GM21381 (cell line): ENCODE data around the gene NARS2.

Source experiments
- ATAC-seq: cut with Tn5 transposase; IDR thresholded peaks from one replicate; pipeline ENCODE4 v1.9.1; 2021; ENCODE audit warnings: mild to moderate bottlenecking, moderate library complexity; ENCODE audit not compliant: unreplicated experiment

NARS2 gene

DNA sequence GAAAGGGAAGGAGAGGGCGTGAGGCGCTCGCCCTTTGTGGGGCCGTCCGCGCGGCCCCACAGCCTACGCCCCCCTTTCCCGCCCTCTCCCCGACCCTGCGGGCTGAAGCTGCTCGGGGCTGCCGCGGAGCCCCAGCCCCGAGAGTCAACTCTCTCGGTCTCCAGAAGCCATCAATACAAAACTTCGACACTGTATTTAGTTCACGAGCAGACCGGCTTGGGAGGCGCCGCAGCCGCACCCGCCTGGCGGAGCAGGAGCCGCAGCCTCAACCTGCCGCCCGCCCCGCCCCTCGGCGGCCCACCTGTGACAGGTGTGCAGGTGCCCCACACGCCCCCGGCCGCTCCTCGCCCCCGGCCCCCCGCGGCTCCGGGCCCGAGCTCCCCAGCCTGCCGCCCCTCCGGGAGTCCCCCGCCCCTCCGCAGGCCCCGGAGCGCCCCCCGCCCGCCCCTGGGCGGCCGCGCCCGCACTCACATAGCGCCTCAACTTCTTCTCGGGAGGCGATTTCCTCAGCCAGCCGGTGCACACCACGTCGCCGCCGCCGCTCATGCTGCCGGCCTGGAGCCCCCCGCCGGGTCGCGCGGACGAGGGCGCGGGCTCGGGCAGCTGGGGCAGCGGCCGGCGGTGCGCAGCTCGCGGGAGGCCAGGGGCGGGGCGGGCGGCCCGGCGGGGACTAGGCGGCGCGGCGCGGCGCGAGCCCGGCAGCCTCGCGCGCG is 157.3 kb downstream of the NARS2 start, which contains the start of gene GAB2:
TSS of gene GAB2 (minus strand) at position 646 of the 713 bp plus-strand sequence. CDS start at position 546, 100 bp downstream.
- ATAC-seq: peak; percentile 7

GRCh38 chr11:78416285-78417174 is 158.1 kb downstream of the NARS2 start:
- ATAC-seq: peak; percentile 41

- ATAC-seq: no peak
These were observed 159.3 kb downstream of the NARS2 start for GRCh38 chr11:78415338-78415737.

DNA sequence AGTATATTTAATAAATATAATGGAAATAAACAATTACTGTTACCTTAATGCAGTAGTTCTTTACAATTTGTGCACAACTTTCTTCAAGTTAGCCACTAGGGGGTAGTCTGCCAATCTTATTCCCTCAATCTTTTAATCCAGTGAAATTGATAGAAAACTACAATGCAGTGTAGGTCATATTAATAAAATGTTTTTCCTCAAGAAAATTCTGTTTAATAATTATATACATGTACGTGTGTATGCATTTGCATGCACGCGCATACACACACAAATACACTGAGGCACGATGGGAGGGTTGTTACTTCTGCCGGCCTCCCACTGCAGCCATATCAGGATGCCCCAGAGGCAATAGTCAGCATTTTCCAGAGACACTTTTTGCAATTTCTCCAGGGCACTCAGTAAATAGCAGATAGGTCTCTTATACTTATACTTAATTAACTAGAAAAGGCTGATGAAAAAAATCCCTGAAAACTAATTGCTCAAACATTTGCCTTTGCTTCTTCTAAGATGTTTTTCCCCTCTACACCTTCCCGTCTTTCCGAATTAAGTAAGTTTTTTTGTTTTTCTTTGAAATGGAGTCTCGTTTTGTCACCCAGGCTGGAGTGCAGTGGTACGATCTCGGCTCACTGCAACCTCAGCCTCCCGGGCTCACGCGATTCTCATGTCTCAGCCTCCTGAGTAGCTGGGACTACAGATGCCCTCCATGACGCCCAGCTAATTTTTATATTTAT is 160.2 kb downstream of the NARS2 start:
- no peak for ATAC-seq

DNA sequence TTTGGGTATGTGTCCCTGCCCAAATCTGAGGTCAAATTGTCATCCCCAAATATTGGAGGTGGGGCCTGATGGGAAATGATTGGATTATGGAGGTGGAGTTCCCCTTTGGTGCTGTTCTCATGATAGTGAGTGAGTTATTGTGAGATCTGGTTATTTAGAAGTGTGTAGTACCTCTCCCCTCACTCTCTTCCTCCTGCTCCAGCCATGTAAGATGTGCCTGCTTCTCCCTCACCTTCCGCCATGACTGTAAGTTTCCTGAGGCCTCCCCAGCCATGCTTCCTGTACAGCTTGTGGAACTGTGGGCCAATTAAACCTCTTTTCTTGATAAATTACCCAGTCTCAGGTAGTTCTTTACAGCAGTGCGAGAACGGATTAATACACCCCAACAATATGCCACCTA is 166.0 kb downstream of the NARS2 start:
- ATAC-seq: no peak

DNA sequence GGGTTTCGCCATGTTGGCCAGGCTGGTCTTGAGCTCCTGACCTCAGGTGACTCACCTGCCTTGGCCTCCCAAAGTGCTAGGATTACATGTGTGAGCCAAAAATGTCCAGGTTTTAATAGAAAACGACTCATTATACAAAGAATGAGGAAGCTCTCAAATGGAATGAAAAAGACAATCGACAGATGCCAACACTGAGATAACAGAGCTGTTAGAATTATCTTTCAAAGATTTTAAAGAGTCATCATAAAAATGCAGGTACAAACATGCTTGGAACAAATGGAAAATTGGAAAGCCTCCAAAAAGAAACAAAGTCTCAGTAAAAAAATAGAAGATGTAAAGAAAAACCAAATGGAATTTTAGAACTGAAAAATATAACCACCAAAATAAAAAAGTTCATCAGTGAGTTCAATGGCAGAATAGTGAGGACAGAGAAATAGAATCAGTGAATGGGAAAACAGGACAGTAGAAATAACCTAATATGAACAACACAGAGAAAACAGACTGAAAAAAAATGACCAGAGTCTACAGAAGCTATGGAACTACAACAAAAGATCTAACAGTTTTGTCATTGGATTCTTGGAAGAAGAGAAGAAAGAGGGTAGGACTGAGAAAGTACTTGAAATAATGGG is 168.0 kb downstream of the NARS2 start:
- ATAC-seq: no peak

GRCh38 chr11:78405805-78406204 is 168.9 kb downstream of the NARS2 start:
- ATAC-seq: no peak

- ATAC-seq: no peak
These were observed 170.9 kb downstream of the NARS2 start for GRCh38 chr11:78403781-78404180.

DNA sequence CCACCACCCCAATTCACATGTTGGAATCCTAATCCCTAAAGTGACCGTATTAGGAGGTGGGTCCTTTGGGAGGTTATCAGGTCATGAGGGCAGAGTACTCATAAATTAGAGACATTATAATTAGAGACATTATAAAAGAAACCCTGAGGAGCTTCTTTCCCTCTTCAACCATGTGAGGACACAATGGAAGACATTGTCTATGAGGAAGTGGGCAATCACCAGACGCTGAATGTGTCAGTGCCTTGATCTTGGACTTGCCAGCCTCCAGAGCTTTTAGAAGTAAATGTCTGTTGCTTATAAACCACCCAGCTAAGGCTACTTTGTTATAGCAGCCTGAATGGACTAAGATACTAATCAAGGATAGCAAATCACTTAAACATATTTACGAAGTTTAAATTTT is 171.8 kb downstream of the NARS2 start:
- ATAC-seq: no peak

- no peak for ATAC-seq
These were observed 174.0 kb downstream of the NARS2 start for GRCh38 chr11:78400702-78401101.

- ATAC-seq: no peak
These were observed 174.5 kb downstream of the NARS2 start for GRCh38 chr11:78400116-78400515.

DNA sequence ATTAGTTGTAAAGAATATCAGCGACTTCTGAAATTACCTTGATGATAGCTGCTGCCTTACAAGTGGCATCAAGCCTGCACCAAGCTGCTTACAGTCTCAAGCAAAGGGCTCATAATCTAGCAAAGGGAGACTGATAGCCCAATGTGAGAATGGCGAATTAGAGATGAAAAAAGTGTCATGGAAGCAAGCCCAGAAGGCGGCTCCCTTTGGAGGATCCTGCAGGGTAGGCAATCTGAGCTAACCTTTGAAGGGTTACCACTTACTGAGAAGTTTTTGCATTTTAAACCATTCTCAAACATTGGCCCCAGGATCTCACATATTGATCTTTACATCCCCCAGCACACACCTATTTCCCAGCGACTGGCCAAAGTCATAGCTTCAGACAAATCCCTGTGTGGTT is 175.5 kb downstream of the NARS2 start:
- ATAC-seq: no peak

- ATAC-seq: no peak
These were observed 175.9 kb downstream of the NARS2 start for GRCh38 chr11:78398715-78399114.

DNA sequence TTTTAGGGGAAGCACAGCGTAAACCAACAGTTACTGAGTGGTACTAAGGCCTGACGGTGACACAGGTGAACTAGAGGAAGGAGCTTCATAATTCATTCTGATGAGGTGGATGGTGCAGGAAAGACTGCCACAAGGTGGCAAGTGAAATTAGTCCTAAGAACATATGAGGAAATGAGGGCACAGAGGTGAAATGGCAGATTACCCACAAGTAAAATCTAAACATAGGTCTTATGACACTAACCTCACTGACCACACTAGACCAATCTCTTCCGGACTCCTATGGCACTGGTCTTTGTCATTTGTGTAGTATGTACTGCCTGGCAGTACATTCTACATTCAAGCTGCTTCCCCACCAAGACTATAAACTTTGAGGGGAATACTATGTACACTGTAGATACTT is 177.3 kb downstream of the NARS2 start:
- peak; percentile 91 for ATAC-seq

DNA sequence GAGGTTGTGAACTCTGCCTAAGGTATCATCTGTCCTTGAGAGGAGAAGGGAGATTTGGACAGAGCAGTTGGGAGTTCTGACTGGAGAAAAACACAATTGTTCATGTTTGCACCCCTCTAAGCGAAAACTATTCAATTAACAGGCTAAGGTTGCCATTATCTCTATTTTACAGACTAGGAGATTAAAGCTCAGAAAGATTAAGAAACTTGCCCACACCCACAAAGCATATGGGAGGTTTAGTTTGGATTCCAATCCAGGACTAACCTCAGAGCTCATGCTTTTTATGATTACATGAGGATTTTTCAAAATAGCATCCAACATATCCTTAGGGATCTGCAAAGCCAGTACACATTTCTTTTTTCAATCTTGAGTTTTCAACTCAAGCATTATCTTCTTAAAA is 179.1 kb downstream of the NARS2 start:
- ATAC-seq: no peak

DNA sequence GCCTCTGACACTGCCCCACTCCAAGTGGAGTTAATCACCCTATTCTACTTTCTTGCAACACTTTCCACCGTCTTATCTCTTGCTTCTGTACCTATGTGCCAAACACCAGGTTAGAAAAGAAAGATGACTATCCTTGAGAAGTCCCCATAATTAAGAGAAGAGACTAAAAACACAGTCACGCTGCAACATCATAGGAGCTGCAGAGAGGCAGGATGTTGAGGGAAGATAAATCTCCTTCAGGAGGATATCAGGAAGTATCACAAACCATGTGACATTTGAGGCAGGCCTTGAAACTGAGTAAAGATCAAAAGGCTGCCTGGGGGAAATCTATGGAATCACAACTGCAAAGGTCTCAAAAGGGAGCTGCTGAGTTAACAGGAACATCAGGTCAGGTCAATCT is 181.8 kb downstream of the NARS2 start:
- ATAC-seq: no peak

DNA sequence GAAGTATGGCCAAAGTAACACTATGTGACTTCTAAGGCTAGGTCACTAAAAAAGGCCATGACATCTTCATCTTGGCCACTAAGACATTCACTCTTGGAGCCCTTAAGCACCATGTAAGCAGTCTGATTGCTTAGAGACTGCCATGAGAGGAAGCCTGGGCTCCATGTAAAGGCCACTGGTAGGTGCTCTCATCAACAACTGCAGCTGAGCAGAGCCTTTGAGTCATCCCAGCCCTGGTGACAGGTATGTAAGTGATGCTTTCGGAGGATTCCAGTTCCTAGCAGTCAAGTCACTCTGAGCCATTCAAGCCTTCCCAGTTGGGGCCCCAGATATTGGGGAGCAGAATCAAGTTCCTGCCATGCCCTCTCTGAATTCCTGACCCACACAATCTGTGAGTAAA is 183.2 kb downstream of the NARS2 start:
- no peak for ATAC-seq

DNA sequence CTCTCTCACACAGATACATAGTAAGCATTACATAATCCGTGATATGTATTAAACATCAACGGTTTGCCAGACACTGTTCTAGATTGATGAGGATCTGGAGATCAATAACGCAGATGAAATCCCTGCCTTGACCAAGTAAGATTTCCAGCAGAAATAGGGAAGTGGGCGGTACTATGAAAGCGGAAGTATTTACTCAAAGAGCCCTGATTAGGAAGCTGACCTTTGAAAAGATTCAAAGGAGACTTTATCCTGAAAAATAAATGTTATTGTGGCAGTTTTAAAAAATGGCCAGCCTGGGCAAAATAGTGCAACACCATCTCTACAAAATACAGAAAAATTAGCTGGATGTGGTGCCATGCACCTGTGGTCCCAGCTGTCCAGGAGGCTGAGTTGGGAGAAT is 183.9 kb downstream of the NARS2 start:
- ATAC-seq: no peak

GRCh38 chr11:78386215-78386941 is 188.3 kb downstream of the NARS2 start:
- no peak for ATAC-seq
